Activated CD4-positive, CD25-positive, alpha-beta regulatory T cell treated with anti-CD3 and anti-CD28 coated beads, Interleukin-2, amount 50 U/mL, for 16 hours (primary cell): ENCODE data around the gene TP63.

Experiments used
- DNase-seq: peaks from one replicate; pipeline ENCODE4 v3.0.0-alpha.2; 2020; ENCODE audit warnings: low read depth, low spot score

The TP63 gene

DNA sequence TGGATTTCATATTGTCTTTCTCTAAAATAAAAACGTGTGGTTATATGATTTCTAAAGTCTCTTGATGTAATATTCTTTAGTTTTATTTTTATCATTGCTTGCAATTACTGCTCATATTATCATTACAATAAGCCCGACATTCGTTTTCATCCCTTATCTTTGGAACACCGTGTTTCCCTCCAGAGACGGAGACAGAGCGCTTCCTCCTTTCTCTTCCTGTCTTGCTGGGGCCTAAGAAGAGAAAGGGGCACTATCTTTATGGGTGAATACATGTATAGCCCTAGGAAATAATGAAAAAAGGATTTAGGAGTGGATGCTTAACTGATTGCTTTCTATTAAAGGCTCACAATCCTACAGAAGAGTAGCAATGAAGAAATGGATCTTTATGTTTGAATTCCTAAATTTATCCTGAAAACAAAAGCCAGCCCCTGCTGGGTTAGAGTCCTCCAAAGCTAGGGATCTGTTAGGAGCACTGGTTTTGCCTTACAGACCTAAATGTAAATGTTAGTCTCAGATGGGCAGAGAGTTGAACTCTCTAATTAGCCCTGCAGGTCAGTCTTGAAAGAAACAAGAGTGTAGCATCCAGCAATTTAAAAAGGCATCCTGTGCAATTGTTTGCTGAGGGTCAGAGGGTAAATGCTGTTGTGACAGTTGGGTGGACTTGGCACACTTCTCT lies 145.1 kb downstream of the TP63 start:
- no peak for DNase-seq

DNA sequence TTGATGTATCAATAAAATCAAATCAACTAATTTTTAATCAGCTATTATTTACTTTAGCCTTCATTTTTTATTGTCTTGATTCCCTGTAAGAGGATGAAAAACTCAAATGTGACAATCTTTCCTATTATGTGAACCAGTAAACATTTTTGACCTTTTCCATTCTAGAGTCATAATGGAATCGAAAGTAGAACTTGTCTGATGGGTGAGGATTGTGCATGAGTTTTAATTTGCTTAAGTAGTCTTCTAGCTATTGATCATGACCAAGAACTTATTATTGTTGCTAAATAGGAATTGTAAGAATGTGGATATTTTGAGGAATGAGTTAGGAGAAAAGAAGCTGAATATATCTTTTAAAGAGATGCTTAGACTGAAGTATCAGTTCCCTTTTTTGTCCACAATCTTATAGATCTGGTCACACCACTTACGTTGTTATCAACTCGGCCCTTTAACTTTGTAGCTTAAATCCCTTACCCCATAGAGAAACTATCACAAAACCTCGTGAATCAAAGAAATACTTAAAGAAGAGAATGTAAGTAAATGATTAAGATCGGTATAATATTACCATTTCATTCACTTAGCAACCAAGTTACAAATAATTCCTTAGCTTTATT lies 147.3 kb downstream of the TP63 start:
- no peak for DNase-seq

DNA sequence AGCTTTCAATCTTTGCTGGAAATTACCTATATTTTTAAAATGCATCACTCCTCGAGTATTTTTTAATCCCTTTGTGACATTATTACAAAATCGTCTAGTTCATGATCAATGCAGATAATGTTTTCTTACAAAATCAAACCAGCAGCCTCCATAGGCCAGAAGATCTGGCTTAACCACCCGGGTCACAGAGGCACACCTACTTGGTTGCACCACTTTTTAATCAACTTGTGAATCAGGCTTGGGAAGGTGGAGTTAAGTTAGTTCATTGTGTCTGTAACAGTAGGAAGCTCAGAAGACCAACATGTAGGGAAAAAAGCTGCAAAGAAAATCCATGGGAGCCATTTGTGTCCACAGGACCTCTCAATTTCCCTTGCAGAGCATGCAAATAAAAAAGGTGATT lies 148.0 kb downstream of the TP63 start:
- DNase-seq = no peak

DNA sequence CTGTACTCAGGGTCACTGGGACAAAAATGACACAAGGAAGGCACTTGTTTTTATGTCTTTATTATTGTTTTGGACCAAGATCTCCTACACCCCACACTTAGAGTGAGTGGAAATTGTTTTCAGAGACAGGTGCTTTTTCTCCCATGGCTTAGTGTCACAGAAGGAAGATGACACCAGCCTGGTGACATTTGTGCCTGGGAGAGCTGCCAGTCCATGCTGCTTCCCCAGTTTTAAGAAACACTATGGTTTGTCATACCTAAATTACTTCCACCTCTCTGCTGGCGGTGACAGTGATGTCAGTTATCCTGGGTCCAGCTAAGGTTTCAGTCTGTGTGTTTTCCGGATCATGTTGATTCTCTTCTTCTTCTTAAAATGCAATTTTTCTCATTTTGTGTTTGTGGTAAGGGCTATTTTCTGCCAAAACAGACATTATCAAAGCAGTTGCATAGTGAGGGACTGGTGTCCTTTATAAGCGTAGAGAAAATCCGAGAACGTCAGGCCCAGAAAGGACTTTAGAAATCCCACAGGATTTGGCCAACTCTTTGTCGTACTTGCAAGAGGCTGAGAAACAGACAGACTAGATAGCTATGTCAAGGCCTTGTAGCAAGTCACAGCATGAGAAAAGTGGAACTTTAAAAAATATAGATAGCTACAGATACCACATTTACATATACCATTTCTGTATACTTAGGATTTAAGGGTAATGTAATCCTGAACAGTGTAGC lies 149.5 kb downstream of the TP63 start:
- no peak for DNase-seq

DNA sequence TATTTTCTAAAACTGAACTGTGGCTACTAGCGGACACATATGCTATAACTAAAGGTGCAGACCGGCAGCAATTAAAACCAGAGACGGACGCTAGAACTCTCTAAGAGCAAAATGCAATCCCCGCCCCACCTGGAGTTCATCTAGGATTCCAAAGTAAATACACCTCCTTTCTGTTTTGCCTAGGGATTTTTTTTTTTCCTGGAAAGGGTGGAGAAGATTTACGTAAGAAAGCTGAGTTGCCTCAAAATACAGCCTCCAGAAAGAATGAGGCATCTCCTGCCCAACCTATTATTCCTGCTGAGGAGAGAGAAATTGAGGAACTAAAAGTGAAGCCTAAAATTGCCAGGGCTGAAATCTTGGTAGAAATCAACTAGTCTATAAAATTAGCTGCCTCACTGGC lies 150.2 kb downstream of the TP63 start:
- DNase-seq = no peak

DNA sequence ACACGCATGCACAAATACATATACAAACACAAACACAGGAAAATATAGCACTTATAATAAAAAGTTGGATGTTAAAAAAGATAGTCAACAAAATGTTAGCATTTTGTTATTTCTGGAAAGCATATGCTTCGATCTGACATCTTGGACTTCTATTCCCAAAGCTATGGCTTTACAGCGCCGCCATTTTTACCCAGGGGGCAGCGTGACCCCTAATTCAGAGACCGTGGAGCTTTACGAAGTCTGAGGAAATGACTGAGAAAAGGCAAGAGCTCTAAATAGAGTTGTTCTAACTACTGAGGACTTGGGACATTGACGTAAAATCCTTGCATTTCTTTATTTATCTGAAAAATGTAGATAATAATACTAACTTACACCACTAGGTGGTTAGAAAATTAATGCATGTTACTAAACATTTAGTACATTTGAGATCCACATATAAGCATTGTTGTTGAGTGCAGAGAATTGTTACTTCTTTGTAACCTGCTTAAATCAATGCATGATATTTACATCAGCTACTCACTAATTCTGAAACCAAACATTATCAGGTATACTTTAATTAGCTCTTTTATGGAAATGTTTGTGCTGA lies 155.4 kb downstream of the TP63 start:
- no peak for DNase-seq

DNA sequence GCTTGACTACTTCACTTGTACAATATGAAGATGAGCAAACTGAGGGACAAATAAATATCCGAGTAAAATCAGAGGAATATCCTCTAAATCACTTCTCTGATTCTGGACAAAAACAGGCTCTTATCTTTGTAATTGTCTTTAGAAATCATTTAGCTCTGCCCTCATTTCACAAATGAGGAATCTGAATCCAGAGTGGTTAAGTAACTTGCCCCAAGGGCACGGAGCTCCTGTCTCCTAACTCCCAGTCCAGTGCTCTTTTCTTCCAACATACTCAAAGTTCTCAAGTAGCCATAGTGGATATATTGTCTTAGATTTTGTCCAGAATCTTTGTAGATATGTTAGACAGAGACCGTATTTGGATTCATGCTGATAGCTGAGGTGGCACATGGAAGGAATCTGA lies 156.0 kb downstream of the TP63 start:
- no peak for DNase-seq

DNA sequence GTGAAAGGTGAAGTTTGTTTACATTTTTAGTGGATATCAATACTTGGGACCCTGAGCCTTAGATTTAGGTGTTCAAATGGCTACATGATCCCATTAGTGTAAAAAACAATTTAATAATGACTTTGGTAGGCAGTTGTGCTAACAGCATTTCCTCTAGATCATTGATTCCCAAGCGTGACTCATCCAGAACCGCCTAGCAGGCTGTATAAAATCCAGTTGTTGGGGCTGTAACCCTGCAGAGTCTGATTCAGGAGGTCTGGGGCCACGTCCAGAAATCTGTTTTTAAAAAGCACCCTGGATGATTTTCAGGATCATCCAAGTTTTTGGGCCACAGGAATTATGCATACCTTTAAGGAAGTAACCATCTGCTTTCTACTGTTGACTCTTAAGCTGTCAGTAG lies 156.4 kb downstream of the TP63 start:
- no peak for DNase-seq

DNA sequence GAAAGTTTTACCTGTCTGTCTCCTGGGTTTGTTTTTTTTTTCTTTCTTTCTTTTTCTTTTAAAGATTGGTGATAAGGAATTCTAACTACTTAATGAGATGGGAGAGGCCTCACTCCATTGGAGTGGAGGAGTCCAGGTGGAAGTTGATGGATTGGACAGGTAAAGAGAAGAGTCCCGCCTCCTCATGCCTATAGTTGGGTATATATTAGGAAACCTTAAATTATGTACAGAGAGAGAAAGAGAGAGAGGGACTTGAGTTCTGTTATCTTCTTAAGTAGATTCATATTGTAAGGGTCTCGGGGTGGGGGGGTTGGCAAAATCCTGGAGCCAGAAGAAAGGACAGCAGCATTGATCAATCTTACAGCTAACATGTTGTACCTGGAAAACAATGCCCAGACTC lies 158.2 kb downstream of the TP63 start:
- no peak for DNase-seq

DNA sequence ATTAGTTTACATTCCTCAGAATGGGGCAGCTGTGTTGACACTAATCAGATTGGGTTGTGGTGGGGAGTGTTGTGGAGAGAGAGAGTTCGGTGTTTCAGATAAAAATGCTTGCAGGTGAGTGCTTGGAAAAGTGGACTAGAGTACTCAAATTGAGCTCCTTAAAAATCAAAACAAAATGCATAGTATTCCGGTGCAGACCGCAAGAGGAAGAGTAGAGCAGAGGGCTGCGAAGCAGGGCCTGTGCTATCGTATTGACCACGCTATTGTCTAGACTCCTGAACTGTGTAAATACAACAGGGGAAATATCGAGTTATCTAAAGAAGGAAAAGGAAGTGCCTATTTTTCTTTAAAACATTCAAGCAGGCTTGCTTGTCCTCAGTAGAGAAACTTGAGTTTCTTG lies 159.5 kb downstream of the TP63 start:
- DNase-seq = no peak

DNA sequence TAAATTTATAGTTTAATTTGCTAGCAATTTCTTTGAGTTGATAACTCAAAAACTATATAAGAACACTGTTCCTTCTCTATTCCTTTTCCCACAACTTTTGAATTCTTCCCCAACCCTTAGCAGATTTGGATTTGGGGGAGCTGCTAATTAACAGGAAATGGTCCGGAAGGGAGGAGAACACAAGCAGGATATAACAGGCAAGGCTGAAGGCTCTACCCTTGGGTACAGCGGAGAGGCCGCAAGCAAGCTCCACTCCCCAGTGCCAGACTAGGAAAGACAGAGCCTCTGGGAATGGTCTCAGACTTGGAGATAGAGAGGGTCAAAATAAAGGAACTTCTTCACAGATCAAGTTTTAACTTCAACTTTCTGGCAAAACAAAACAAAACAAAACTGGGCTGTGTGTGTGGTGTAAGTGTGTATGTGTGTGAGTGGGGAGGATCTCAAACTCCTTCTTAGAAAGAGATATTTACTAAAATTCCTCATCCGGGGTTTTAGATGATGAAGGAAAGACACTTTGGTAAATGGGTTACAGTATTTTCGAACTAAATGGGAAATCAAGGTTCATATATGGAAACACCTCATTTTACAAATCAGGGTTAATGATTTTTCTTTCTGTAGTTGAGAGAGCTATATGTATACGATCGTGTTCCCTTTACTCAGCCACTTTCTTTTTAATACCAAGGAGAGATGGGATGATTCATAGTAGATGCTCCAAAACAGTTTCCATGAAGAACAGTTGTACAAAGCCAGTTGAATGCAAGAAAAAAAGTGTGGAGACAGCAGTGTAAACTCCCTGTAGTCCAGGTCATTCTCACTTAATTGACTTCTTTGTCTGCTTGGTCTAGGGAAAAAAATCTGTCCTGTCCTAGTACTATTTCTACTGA lies 161.1 kb downstream of the TP63 start:
- no peak for DNase-seq

DNA sequence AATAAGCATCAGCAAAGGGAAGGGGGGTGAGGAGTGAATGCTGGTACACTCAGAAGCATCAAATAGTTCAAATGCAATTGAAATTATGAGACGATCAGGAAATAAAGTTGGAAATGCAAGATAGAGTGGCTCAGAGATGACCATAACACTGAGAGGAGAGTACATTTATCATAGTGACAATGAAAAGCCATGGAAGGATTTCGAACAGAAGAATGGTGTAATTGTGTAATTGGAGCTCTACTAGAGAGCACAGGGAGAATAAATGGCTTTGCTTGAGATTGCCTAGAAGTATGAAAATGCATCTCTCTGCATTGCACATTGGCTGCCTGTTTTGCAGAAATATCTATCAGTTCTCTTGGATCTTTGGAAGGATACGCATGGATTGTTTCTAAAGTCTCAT lies 163.3 kb downstream of the TP63 start:
- no peak for DNase-seq

DNA sequence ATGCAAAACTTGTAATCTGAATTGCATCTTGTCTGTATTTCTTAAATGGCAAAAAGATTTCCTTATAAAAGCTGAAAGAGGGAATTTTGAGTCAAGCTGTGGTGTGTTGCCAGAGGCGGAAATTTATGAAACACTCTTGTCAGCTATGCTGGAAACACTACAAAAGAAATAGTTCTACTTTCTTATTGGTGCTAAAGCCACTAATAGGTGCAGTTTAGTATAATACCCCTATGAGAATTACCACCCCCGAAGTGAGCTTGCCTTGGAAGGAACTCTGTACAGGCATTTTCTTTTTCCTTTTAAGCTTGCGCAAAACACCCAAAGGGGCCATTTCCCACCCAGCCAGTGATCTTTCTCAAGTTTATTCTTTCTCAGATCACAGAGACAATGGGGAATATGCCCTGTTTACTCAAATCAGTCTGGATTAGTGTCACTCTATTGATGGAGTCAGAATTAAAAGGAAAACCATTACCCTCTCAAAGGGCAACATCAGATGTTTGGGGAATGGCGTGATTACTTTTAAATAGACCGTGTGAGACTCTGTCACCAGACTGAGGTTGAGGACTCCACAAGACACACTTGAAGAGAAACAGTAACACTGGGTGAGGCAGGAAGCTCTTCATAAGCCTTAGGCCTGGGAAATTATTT lies 166.0 kb downstream of the TP63 start:
- DNase-seq = no peak

DNA sequence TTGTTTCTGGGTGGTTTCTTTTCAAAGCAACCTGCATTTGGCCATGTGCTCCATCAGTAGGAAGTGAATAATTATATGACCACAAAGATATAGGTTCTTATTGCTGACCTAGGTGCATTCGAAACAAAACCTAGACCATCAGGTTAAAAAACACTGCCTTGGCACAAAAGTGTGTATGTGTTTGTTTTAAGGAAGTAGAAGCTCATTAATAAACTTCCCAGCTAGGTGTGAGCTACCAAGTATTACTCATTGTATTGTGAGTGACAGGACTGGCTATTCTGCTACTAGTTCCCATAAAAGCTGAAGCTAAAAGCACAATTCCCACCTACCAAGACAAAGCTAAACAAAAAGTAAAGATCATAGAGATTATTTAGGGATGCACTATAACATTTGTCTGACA lies 168.2 kb downstream of the TP63 start:
- DNase-seq = no peak

DNA sequence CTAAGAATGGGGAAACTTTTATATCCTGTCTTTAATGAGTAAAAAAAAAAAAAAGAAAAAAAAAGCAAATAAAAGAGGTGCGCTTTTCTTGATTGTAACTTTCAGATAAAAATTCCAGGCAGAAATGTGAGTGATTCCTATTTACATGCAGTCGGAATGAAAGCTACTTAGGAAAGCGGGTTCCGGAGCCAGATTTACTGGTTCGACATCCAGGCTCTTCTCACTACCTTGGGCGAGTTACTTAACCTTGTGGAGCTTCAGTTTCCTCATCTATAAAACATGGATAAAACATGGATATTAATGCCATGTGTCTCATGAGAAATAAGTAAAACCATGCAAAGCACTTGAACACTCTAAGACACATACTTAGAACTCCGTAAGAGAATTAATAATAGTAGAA lies 169.2 kb downstream of the TP63 start:
- no peak for DNase-seq

DNA sequence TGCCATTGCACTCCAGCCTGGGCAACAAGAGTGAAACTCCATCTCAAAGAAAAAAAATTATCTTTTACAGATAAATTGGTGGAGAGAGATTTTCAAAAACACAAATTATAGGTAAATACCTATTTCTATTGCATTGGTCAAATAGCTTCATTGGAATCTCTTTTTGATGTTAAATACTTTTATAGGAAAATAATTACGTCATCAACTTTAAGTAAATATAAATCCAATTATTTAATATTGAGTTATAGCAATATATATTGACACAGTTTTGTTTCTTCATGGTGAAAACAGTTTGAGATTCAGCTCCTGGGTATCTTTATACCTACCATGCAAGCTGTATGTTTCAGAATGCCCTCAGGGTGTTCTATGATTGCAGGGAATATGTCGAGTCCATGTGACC lies 172.1 kb downstream of the TP63 start:
- DNase-seq = no peak

DNA sequence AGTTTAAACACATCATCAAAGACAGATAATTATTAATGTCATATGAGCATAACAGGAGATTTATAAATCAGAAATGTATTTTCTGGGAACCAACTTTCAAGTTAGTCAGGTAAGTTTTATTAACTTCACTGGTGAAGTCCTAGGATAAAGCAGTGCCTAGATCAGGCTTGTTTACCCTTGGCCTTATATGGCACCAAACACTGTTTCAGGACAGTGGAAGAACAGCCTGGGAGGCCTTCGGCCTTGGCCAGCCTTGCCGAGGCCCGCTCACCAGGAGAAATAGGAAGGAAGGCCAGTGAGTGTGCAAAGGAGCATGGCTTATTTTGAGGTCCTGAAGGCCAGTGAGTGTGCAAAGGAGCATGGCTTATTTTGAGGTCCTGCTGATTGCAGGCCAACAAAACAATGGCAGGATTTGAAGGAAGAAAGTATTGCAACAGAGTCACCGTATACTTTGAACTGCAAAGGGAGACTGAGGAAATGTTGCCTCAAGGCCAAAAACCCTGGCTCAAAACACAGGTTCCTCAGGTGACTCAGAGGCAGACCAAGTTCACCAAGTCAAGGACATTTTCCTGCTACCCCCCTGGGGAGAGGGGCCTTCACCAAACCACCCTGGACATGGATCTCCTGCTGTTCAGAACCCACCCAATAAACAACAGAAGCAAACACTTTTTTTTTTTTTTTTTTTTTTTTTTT lies 174.3 kb downstream of the TP63 start:
- DNase-seq = no peak

DNA sequence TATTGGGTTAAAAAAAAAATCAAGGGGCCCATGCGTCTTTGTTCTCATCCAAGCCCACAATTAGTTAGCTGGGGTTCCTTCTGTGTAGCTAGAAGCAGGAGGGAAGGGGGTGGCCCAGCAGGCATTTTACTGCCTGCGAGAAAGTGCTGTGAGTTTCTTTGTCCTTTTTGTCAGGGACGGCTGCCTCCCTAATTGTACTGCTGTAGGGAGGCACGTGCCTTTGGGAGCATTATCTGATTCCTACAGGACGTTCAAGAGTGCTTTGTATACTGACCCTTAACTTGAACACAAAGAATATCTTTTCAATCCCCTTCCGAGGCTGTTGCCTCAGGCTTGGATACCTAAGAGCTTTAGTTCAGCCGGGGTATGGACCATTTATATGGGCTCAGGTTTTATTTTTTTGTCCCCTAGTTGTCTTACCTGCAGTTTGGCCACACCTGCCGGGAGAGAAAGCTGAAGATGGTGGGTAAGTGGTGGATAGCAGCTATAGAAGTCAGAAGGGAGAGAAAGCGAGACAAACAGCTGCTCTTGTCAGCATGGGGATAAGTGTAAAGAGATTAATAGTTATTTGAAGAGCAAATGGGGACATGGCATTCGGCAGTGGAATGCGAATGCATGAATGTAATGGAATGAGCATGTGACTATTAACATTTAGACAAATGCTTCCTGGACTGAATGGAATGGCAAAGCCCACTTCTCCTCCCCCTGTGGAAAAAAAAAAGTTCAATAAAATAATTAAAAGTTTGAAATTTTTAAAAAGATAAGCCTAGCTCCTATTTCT lies 175.2 kb downstream of the TP63 start:
- no peak for DNase-seq

DNA sequence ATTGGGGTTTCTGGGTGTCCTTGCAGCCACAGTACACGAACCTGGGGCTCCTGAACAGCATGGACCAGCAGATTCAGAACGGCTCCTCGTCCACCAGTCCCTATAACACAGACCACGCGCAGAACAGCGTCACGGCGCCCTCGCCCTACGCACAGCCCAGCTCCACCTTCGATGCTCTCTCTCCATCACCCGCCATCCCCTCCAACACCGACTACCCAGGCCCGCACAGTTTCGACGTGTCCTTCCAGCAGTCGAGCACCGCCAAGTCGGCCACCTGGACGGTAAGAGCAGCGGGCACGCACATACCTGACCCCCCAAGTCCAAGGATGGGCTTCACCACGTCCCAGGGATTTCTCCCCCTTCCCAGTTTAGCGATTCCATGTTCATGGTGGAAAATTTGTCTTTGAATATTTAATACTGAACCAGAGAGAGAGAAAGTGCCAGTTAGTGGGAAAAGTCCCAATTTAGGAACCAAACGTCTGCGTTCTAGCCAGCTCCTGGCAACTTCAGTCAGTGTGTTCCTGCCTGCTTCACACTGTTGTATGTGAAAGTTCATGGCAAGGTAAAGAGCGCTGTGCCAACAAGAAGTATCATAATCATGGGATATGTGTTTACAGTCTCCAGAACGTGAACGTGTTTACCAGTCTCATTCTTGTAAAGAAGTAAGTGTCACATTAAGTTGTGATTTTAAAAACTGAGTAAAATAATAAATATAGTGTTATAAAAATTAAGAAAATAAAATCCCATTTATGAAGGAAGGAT lies 177.2 kb downstream of the TP63 start:
- no peak for DNase-seq
